ENCODE data around the gene HPCAL1. TPM values are rescaled to one million over a fixed set of nuclear protein-coding genes. Genes with fewer than 3 reads are reported as not detected.
A peak's percentile ranks its signal among the peaks of the same experiment; 100 is the strongest.

The HPCAL1 gene
- total and polyA plus RNA-seq, 8 donors: 14.0 to 571 (median 85.4) TPM

GRCh38 chr2:10255189-10256030 is 47.3 kb upstream of the HPCAL1 start:
- WGBS, 5 donors: 69 to 80% (median 75%) methylated on average over 16 to 18 of the region's 18 CpGs
- Histone ChIP-seq H3K9me3 (peaks cover 0 to 4% (median 1%) of the 10 kb centered on the region in 4 donors), H3K4me3 (no peak overlapping the region), H3K27ac (no peak overlapping the region), H3K27me3 (peaks cover 0 to 5% (median 0%) of the 10 kb centered on the region in 3 donors), H3K4me1 (no peaks in the 10 kb centered on the region), H3K36me3 (no peaks in the 10 kb centered on the region)
- TF ChIP-seq CTCF (IDR thresholded peaks at IDR 0.05): no peak
- TF ChIP-seq EP300 (IDR thresholded peaks at IDR 0.05): no peak
- no peak for TF ChIP-seq POLR2AphosphoS5 (IDR thresholded peaks at IDR 0.05)
- TF ChIP-seq POLR2A (IDR thresholded peaks at IDR 0.05): no peak
- intact Hi-C loops (cut with DNase I; ENCODE audit: low total_unique reads): no loop called here
- no peak for DNase-seq

- Histone ChIP-seq H3K27me3 (peaks cover 0 to 5% (median 0%) of the 10 kb centered on the region in 3 donors), H3K9me3 (no peaks in the 10 kb centered on the region), H3K27ac (no peak overlapping the region), H3K36me3 (no peaks in the 10 kb centered on the region), H3K4me1 (no peaks in the 10 kb centered on the region), H3K4me3 (no peak overlapping the region)
- TF ChIP-seq EP300 (IDR thresholded peaks at IDR 0.05): no peak
- TF ChIP-seq POLR2A (IDR thresholded peaks at IDR 0.05): no peak
- no peak for TF ChIP-seq CTCF (IDR thresholded peaks at IDR 0.05)
- no peak for TF ChIP-seq POLR2AphosphoS5 (IDR thresholded peaks at IDR 0.05)
- DNase-seq: no peak
- intact Hi-C loops (cut with DNase I; ENCODE audit: low total_unique reads): no loop called here
- WGBS, 5 donors: 76 to 82% (median 82%) methylated on average over 11 to 15 of the region's 15 CpGs
These were observed 46.6 kb upstream of the HPCAL1 start for GRCh38 chr2:10256031-10256514.

- Histone ChIP-seq H3K36me3 (no peaks in the 10 kb centered on the region), H3K4me3 (no peak overlapping the region), H3K27me3 (peaks cover 0 to 5% (median 0%) of the 10 kb centered on the region in 3 donors), H3K4me1 (no peaks in the 10 kb centered on the region), H3K27ac (no peak overlapping the region), H3K9me3 (no peaks in the 10 kb centered on the region)
- no peak for TF ChIP-seq EP300 (IDR thresholded peaks at IDR 0.05)
- TF ChIP-seq POLR2A (IDR thresholded peaks at IDR 0.05): no peak
- no peak for TF ChIP-seq CTCF (IDR thresholded peaks at IDR 0.05)
- no peak for TF ChIP-seq POLR2AphosphoS5 (IDR thresholded peaks at IDR 0.05)
- DNase-seq: peak in 1 of 2 donors; percentile 61
- WGBS, 5 donors: 47 to 68% (median 58%) methylated on average over 9 to 17 of the region's 17 CpGs
- intact Hi-C loops (cut with DNase I; ENCODE audit: low total_unique reads): no loop called here
These were observed 46.1 kb upstream of the HPCAL1 start for GRCh38 chr2:10256515-10257031.

- DNase-seq: no peak
- TF ChIP-seq POLR2A (IDR thresholded peaks at IDR 0.05): no peak
- TF ChIP-seq CTCF (IDR thresholded peaks at IDR 0.05): no peak
- no peak for TF ChIP-seq POLR2AphosphoS5 (IDR thresholded peaks at IDR 0.05)
- no peak for TF ChIP-seq EP300 (IDR thresholded peaks at IDR 0.05)
- 85 to 89% (median 88%) methylated on average over 7 to 9 of the region's 9 CpGs for WGBS, 5 donors
- Histone ChIP-seq H3K4me3 (no peak overlapping the region), H3K9me3 (no peaks in the 10 kb centered on the region), H3K36me3 (no peaks in the 10 kb centered on the region), H3K27ac (no peak overlapping the region), H3K27me3 (peaks cover 0 to 5% (median 0%) of the 10 kb centered on the region in 3 donors), H3K4me1 (no peaks in the 10 kb centered on the region)
- intact Hi-C loops (cut with DNase I; ENCODE audit: low total_unique reads): no loop called here
These were observed 45.7 kb upstream of the HPCAL1 start for GRCh38 chr2:10257036-10257435.
